Astrocyte (in vitro differentiated cells and primary cell): Measurements from ENCODE around the gene WNT3A. TPM values are rescaled to one million over a fixed set of nuclear protein-coding genes. Genes with fewer than 3 reads are reported as not detected.

Experiments used
- DNase-seq: peaks from one replicate; pipeline ENCODE4 v3.0.0-alpha.2; 2010; ENCODE audit warnings: low read depth
- FAIRE-seq: peaks from 2 replicates; lab custom pipeline; 2011; peaks lifted over from hg19 to GRCh38; lab: Jason Lieb, UNC
- H2AFZ ChIP-seq: 2 replicates; pipeline ENCODE4 v1.6.0; 2012; ENCODE audit warnings: low read depth, low read length, inconsistent platforms
- H3K27ac ChIP-seq: 2 replicates; pipeline ENCODE4 v1.5.1; 2011; ENCODE audit warnings: low read depth, low read length, inconsistent platforms
- H3K27me3 ChIP-seq: 2 replicates; pipeline ENCODE4 v1.6.0; 2011; ENCODE audit warnings: low read length, inconsistent platforms; ENCODE audit not compliant: insufficient read depth
- H3K36me3 ChIP-seq: 2 replicates; pipeline ENCODE4 v1.5.1; 2011; ENCODE audit warnings: low read length, inconsistent platforms; ENCODE audit not compliant: insufficient read depth
- H3K4me1 ChIP-seq: 2 replicates; pipeline ENCODE4 v1.5.1; 2011; ENCODE audit warnings: low read length, inconsistent platforms; ENCODE audit not compliant: insufficient read depth
- H3K4me2 ChIP-seq: 2 replicates; pipeline ENCODE4 v1.6.0; 2012; ENCODE audit warnings: low read length, inconsistent platforms
- H3K4me3 ChIP-seq: 2 replicates; pipeline ENCODE4 v1.5.1; 2011; ENCODE audit warnings: low read depth, mild to moderate bottlenecking, low read length, inconsistent platforms; ENCODE audit not compliant: insufficient read depth
- H3K79me2 ChIP-seq: 2 replicates; pipeline ENCODE4 v1.6.0; 2012; ENCODE audit warnings: mild to moderate bottlenecking, low read length, inconsistent platforms; ENCODE audit not compliant: insufficient read depth
- H3K9ac ChIP-seq: 2 replicates; pipeline ENCODE4 v1.6.0; 2012; ENCODE audit warnings: mild to moderate bottlenecking, low read length, inconsistent platforms
- H3K9me3 ChIP-seq: 2 replicates; pipeline ENCODE4 v1.5.1; 2012; ENCODE audit warnings: low read depth, mild to moderate bottlenecking, low read length, inconsistent platforms; ENCODE audit not compliant: insufficient read depth
- H4K20me1 ChIP-seq: 2 replicates; pipeline ENCODE4 v1.6.0; 2012; ENCODE audit warnings: low read length, inconsistent platforms; ENCODE audit not compliant: insufficient read depth
- H3K27ac Mint-ChIP-seq: one replicate; pipeline ENCODE4 v1.8.0; 2021; ENCODE audit warnings: mild to moderate bottlenecking, mixed read lengths; ENCODE audit not compliant: unreplicated experiment
- H3K27me3 Mint-ChIP-seq: one replicate; pipeline ENCODE4 v1.8.0; 2021; ENCODE audit warnings: low read depth, mixed read lengths; ENCODE audit not compliant: unreplicated experiment
- H3K36me3 Mint-ChIP-seq: one replicate; pipeline ENCODE4 v1.8.0; 2021; ENCODE audit warnings: low read depth, mixed read lengths; ENCODE audit not compliant: unreplicated experiment
- H3K4me1 Mint-ChIP-seq: one replicate; pipeline ENCODE4 v1.8.0; 2021; ENCODE audit warnings: low read depth, mixed read lengths; ENCODE audit not compliant: unreplicated experiment
- H3K4me3 Mint-ChIP-seq: one replicate; pipeline ENCODE4 v1.8.0; 2021; ENCODE audit warnings: mild to moderate bottlenecking, moderate library complexity, mixed read lengths; ENCODE audit not compliant: unreplicated experiment
- H3K9me3 Mint-ChIP-seq: one replicate; pipeline ENCODE4 v1.8.0; 2021; ENCODE audit warnings: mild to moderate bottlenecking, mixed read lengths; ENCODE audit not compliant: unreplicated experiment
- CTCF ChIP-seq: IDR thresholded peaks from 2 replicates; pipeline ENCODE4 v1.5.1; 2011; ENCODE audit warnings: low read depth, mild to moderate bottlenecking, inconsistent platforms, low read length, moderate library complexity; ENCODE audit not compliant: insufficient read depth
- EZH2 ChIP-seq: IDR thresholded peaks from 2 replicates; pipeline ENCODE4 v1.6.1; 2012; ENCODE audit warnings: mild to moderate bottlenecking, low read length, inconsistent platforms; ENCODE audit not compliant: insufficient read depth
- total RNA-seq: library from RNA; stranded (reverse); gene quantifications from 2 replicates; pipeline ENCODE4 v1.2.1, GENCODE V29; 2021

Gene WNT3A
- total RNA-seq, 1 donor from 2014 or later = not detected

- H4K20me1 ChIP-seq = no peaks in the 10 kb centered on the region
- H3K4me1 ChIP-seq = peaks cover 3% of the 10 kb centered on the region
- Mint-ChIP-seq H3K36me3 (no peaks in the 10 kb centered on the region), H3K27ac (no peak overlapping the region), H3K4me3 (no peak overlapping the region), H3K9me3 (peaks cover under 1% of the 10 kb centered on the region), H3K4me1 (no peaks in the 10 kb centered on the region), H3K27me3 (peaks cover 43% of the 10 kb centered on the region)
- H2AFZ ChIP-seq = no peak overlapping the region
- no peak overlapping the region for H3K27ac ChIP-seq
- no peak for TF ChIP-seq EZH2
- no peak for TF ChIP-seq CTCF
- peaks cover 22% of the 10 kb centered on the region for H3K27me3 ChIP-seq
- no peaks in the 10 kb centered on the region for H3K9me3 ChIP-seq
- no peaks in the 10 kb centered on the region for H3K79me2 ChIP-seq
- DNase-seq (no peak), FAIRE-seq (no peak)
- no peak overlapping the region for H3K9ac ChIP-seq
- no peak overlapping the region for H3K4me2 ChIP-seq
- no peak overlapping the region for H3K4me3 ChIP-seq
- H3K36me3 ChIP-seq = no peaks in the 10 kb centered on the region
Measured at GRCh38 chr1:228063251-228064191, 56.7 kb downstream of the WNT3A start.

- Histone ChIP-seq H3K79me2 (no peaks in the 10 kb centered on the region), H2AFZ (no peak overlapping the region), H3K9ac (no peak overlapping the region), H3K4me1 (peaks cover 3% of the 10 kb centered on the region), H3K4me3 (no peak overlapping the region), H4K20me1 (no peaks in the 10 kb centered on the region), H3K4me2 (no peak overlapping the region), H3K36me3 (no peaks in the 10 kb centered on the region), H3K27me3 (peaks cover 15% of the 10 kb centered on the region), H3K27ac (no peak overlapping the region), H3K9me3 (no peaks in the 10 kb centered on the region)
- DNase-seq (no peak), FAIRE-seq (no peak)
- H3K9me3 Mint-ChIP-seq = no peaks in the 10 kb centered on the region
- H3K27me3 Mint-ChIP-seq = peaks cover 39% of the 10 kb centered on the region
- no peak for TF ChIP-seq CTCF
- TF ChIP-seq EZH2 = no peak
- no peak overlapping the region for H3K4me3 Mint-ChIP-seq
- no peaks in the 10 kb centered on the region for H3K36me3 Mint-ChIP-seq
- H3K27ac Mint-ChIP-seq = no peak overlapping the region
- H3K4me1 Mint-ChIP-seq = no peaks in the 10 kb centered on the region
Measured at GRCh38 chr1:228064296-228064695, 57.5 kb downstream of the WNT3A start.
